CD4-positive, alpha-beta memory T cell (primary cell): ENCODE measurements around the gene RPRD2. TPM values are rescaled to one million over a fixed set of nuclear protein-coding genes. Genes with fewer than 3 reads are reported as not detected.
A peak's percentile ranks its signal among the peaks of the same experiment; 100 is the strongest.

ENCODE experiments used
- CTCF ChIA-PET: fragments of 350-600 bp; sonication (Branson Sonifier 250); formaldehyde crosslinking; loops from one replicate; lab custom pipeline; 2021; ENCODE audit warnings: inconsistent platforms; ENCODE audit not compliant: partially characterized antibody; lab: Charles Lee
- POLR2A ChIA-PET: fragments of 350-600 bp; sonication (Branson Sonifier 250); formaldehyde crosslinking; loops from one replicate; lab custom pipeline; 2021; ENCODE audit not compliant: partially characterized antibody; lab: Charles Lee
- DNase-seq, 5 donors: peaks; one replicate each; pipeline versions ENCODE4 v3.0.0 to v3.0.0-alpha.2; 2020 to 2022; ENCODE audit warnings: mixed read lengths in 1 of 5
- H3K27ac ChIP-seq: one replicate; pipeline ENCODE4 v1.7.0; 2013; ENCODE audit warnings: low read depth, low read length
- H3K27me3 ChIP-seq: 2 replicates; pipeline ENCODE4 v1.7.0; 2013; ENCODE audit warnings: mild to moderate bottlenecking, low read length, moderate library complexity; ENCODE audit not compliant: insufficient read depth
- H3K36me3 ChIP-seq: 2 replicates; pipeline ENCODE4 v1.7.0; 2013; ENCODE audit warnings: mild to moderate bottlenecking, low read length, moderate library complexity; ENCODE audit not compliant: insufficient read depth
- H3K4me1 ChIP-seq: 2 replicates; pipeline ENCODE4 v1.7.0; 2013; ENCODE audit warnings: mild to moderate bottlenecking, low read length, moderate library complexity; ENCODE audit not compliant: insufficient read depth
- H3K4me3 ChIP-seq, 2 donors: one replicate each; pipeline ENCODE4 v1.7.0; 2013; ENCODE audit warnings: low read length in 2 of 2, mild to moderate bottlenecking in 1 of 2
- H3K9me3 ChIP-seq, 2 donors: one replicate each; pipeline ENCODE4 v1.7.0; 2013; ENCODE audit warnings: low read length in 2 of 2, control low read depth in 1 of 2; ENCODE audit not compliant: control insufficient read depth in 1 of 2
- H3K27ac Mint-ChIP-seq, 7 donors: one replicate each; pipeline ENCODE4 v1.8.0; 2020 to 2021; ENCODE audit warnings: mixed read lengths in 7 of 7, mild to moderate bottlenecking in 6 of 7, inconsistent platforms in 3 of 7, moderate library complexity in 3 of 7
- H3K27me3 Mint-ChIP-seq, 2 donors: one replicate each; pipeline ENCODE4 v1.8.0; 2020 to 2021; ENCODE audit warnings: mixed read lengths in 2 of 2
- H3K36me3 Mint-ChIP-seq, 2 donors: one replicate each; pipeline ENCODE4 v1.8.0; 2020 to 2021; ENCODE audit warnings: mixed read lengths in 2 of 2, inconsistent platforms in 1 of 2, mild to moderate bottlenecking in 1 of 2
- H3K4me1 Mint-ChIP-seq, 4 donors: one replicate each; pipeline ENCODE4 v1.8.0; 2020 to 2021; ENCODE audit warnings: mixed read lengths in 4 of 4, mild to moderate bottlenecking in 1 of 4
- H3K4me3 Mint-ChIP-seq, 8 donors: one replicate each; pipeline ENCODE4 v1.8.0; 2020 to 2021; ENCODE audit warnings: mixed read lengths in 8 of 8, mild to moderate bottlenecking in 7 of 8, moderate library complexity in 6 of 8, inconsistent platforms in 3 of 8
- H3K9me3 Mint-ChIP-seq, 8 donors: one replicate each; pipeline ENCODE4 v1.8.0; 2020 to 2021; ENCODE audit warnings: mixed read lengths in 8 of 8, mild to moderate bottlenecking in 5 of 8, inconsistent platforms in 3 of 8, moderate library complexity in 1 of 8
- intact Hi-C: fragments of 100-400 bp; cut with micrococcal nuclease; formaldehyde crosslinking; loops from one replicate; pipeline ENCODE4 v1.15.1; 2023
- polyA plus RNA-seq, 2 donors: library from polyadenylated mRNA; unstranded; fragments of 300-500 nt; fragmentation: Illumina TruSeq; gene quantifications; one replicate each; pipeline ENCODE4 v1.2.3, GENCODE V29; 2021
- total RNA-seq, 2 experiments: library from RNA; stranded (reverse); gene quantifications; one replicate each; pipeline ENCODE4 v1.2.3, GENCODE V29; 2021

The RPRD2 gene
- total and polyA plus RNA-seq, 4 experiments from 2014 or later: 10.1 to 61.0 (median 48.6) TPM

- H3K36me3 Mint-ChIP-seq: peaks cover 2 to 19% of the 10 kb centered on the region in 2 donors
- no peaks in the 10 kb centered on the region for H3K27me3 Mint-ChIP-seq
- no peaks in the 10 kb centered on the region for H3K9me3 ChIP-seq
- peak overlapping the region in 5 of 7 donors; percentile 29 to 77 (median 73) for H3K27ac Mint-ChIP-seq
- ChIA-PET CTCF (no interaction called here), POLR2A (interaction anchor here (0.8 kb wide), 1 partner anchor 11 kb away, joined by 6 read pairs; no protein-coding TSS in a partner anchor)
- no peak overlapping the region for H3K4me3 ChIP-seq
- H3K4me1 ChIP-seq: no peaks in the 10 kb centered on the region
- H3K27me3 ChIP-seq: no peaks in the 10 kb centered on the region
- peaks cover 0 to 6% (median 0%) of the 10 kb centered on the region in 4 donors for H3K4me1 Mint-ChIP-seq
- no peaks in the 10 kb centered on the region for H3K9me3 Mint-ChIP-seq
- no peak overlapping the region for H3K4me3 Mint-ChIP-seq
- peaks cover 9% of the 10 kb centered on the region for H3K36me3 ChIP-seq
- intact Hi-C loops: no loop called here
- DNase-seq: no peak
- H3K27ac ChIP-seq: no peak overlapping the region
Observed at GRCh38 chr1:150477320-150477719, 113.4 kb downstream of the RPRD2 start.

GRCh38 chr1:150477733-150478132, 113.8 kb downstream of the RPRD2 start:
- H3K27me3 ChIP-seq: no peaks in the 10 kb centered on the region
- no peaks in the 10 kb centered on the region for H3K9me3 Mint-ChIP-seq
- peaks cover 0 to 6% (median 0%) of the 10 kb centered on the region in 4 donors for H3K4me1 Mint-ChIP-seq
- ChIA-PET CTCF (no interaction called here), POLR2A (interaction anchor here (0.8 kb wide), 1 partner anchor 10 kb away, joined by 6 read pairs; no protein-coding TSS in a partner anchor)
- no peak overlapping the region for H3K4me3 Mint-ChIP-seq
- H3K36me3 ChIP-seq: peaks cover 5% of the 10 kb centered on the region
- H3K4me3 ChIP-seq: no peak overlapping the region
- peak overlapping the region in 5 of 7 donors; percentile 5 to 77 (median 73) for H3K27ac Mint-ChIP-seq
- H3K36me3 Mint-ChIP-seq: peaks cover 0 to 15% of the 10 kb centered on the region in 2 donors
- no peaks in the 10 kb centered on the region for H3K4me1 ChIP-seq
- no peaks in the 10 kb centered on the region for H3K9me3 ChIP-seq
- no peak for DNase-seq
- no peaks in the 10 kb centered on the region for H3K27me3 Mint-ChIP-seq
- intact Hi-C loops: no loop called here
- no peak overlapping the region for H3K27ac ChIP-seq

- Histone ChIP-seq H3K27ac (no peak overlapping the region), H3K4me1 (no peaks in the 10 kb centered on the region), H3K9me3 (no peaks in the 10 kb centered on the region), H3K27me3 (no peaks in the 10 kb centered on the region), H3K4me3 (no peak overlapping the region), H3K36me3 (no peaks in the 10 kb centered on the region)
- H3K9me3 Mint-ChIP-seq: no peaks in the 10 kb centered on the region
- H3K27ac Mint-ChIP-seq: no peak overlapping the region
- no peak for DNase-seq
- ChIA-PET CTCF (no interaction called here), POLR2A (interaction anchor here (0.6 kb wide), 1 partner anchor 29 kb away, joined by 4 read pairs; the partner anchor contains the start of gene ECM1)
- H3K4me1 Mint-ChIP-seq: peaks cover 0 to 4% (median 0%) of the 10 kb centered on the region in 4 donors
- no peak overlapping the region for H3K4me3 Mint-ChIP-seq
- peaks cover 0 to under 1% of the 10 kb centered on the region in 2 donors for H3K36me3 Mint-ChIP-seq
- H3K27me3 Mint-ChIP-seq: no peaks in the 10 kb centered on the region
- intact Hi-C loops: no loop called here
Observed at GRCh38 chr1:150479370-150479769, 115.4 kb downstream of the RPRD2 start.

GRCh38 chr1:150479927-150480352, 116.0 kb downstream of the RPRD2 start:
- no peak overlapping the region for H3K4me3 Mint-ChIP-seq
- H3K4me3 ChIP-seq: no peak overlapping the region
- H3K27me3 Mint-ChIP-seq: no peaks in the 10 kb centered on the region
- no peaks in the 10 kb centered on the region for H3K9me3 Mint-ChIP-seq
- H3K36me3 Mint-ChIP-seq: no peaks in the 10 kb centered on the region
- peak overlapping the region in 4 of 7 donors; percentile 22 to 62 (median 44) for H3K27ac Mint-ChIP-seq
- no peaks in the 10 kb centered on the region for H3K9me3 ChIP-seq
- H3K36me3 ChIP-seq: no peaks in the 10 kb centered on the region
- peaks cover 0 to 5% (median 0%) of the 10 kb centered on the region in 4 donors for H3K4me1 Mint-ChIP-seq
- intact Hi-C loops: loop anchor here (10.0 kb wide), 1 partner anchor 115 kb away; the partner anchor contains the start of gene RPRD2
- ChIA-PET CTCF (no interaction called here), POLR2A (interaction anchor here (0.6 to 0.9 kb wide), 2 partner anchors 28 to 37 kb away, joined by 3 to 4 read pairs; partner anchors contain the start of gene ECM1)
- H3K4me1 ChIP-seq: no peaks in the 10 kb centered on the region
- H3K27me3 ChIP-seq: no peaks in the 10 kb centered on the region
- no peak overlapping the region for H3K27ac ChIP-seq
- DNase-seq: no peak

- CTCF ChIA-PET: no interaction called here
Observed at GRCh38 chr1:150484431-150484830, 120.5 kb downstream of the RPRD2 start.

GRCh38 chr1:150484861-150485260, 120.9 kb downstream of the RPRD2 start:
- Histone ChIP-seq H3K4me3 (no peak overlapping the region), H3K36me3 (no peaks in the 10 kb centered on the region), H3K4me1 (peaks cover 13% of the 10 kb centered on the region), H3K9me3 (no peaks in the 10 kb centered on the region), H3K27ac (no peak overlapping the region), H3K27me3 (no peaks in the 10 kb centered on the region)
- Mint-ChIP-seq H3K4me3 (peak overlapping the region in 2 of 8 donors; percentile 3 to 30), H3K27me3 (no peaks in the 10 kb centered on the region), H3K27ac (peak overlapping the region in 5 of 7 donors; percentile 10 to 59 (median 32)), H3K9me3 (no peaks in the 10 kb centered on the region), H3K4me1 (peaks cover 9 to 26% (median 19%) of the 10 kb centered on the region in 4 donors), H3K36me3 (peaks cover 9 to 12% of the 10 kb centered on the region in 2 donors)
- ChIA-PET CTCF (no interaction called here), POLR2A (no interaction called here)
- DNase-seq: no peak
- intact Hi-C loops: loop anchor here (5.0 to 10.0 kb wide), 2 partner anchors 120 to 142 kb away; partner anchors contain the start of genes ENSA and RPRD2

More at GRCh38 chr1:150484431-150484830, 120.5 kb downstream of the RPRD2 start:
- H3K4me1 Mint-ChIP-seq: peaks cover 11 to 25% (median 19%) of the 10 kb centered on the region in 4 donors
- POLR2A ChIA-PET: no interaction called here
- DNase-seq: no peak
- no peaks in the 10 kb centered on the region for H3K27me3 Mint-ChIP-seq
- intact Hi-C loops: loop anchor here (10.0 kb wide), 1 partner anchor 120 kb away; the partner anchor contains the start of gene RPRD2
- H3K27ac Mint-ChIP-seq: no peak overlapping the region
- Histone ChIP-seq H3K27me3 (no peaks in the 10 kb centered on the region), H3K27ac (no peak overlapping the region), H3K4me3 (no peak overlapping the region), H3K36me3 (no peaks in the 10 kb centered on the region), H3K9me3 (no peaks in the 10 kb centered on the region), H3K4me1 (peaks cover 13% of the 10 kb centered on the region)
- H3K4me3 Mint-ChIP-seq: no peak overlapping the region
- no peaks in the 10 kb centered on the region for H3K9me3 Mint-ChIP-seq
- peaks cover 8 to 12% of the 10 kb centered on the region in 2 donors for H3K36me3 Mint-ChIP-seq

GRCh38 chr1:150486966-150487762, 123.2 kb downstream of the RPRD2 start, which contains the start of gene TARS2:
TARS2 (plus strand) TSS chr1:150487419; CDS start chr1:150487451, 32 bp downstream.
- Mint-ChIP-seq H3K27me3 (no peaks in the 10 kb centered on the region), H3K9me3 (no peaks in the 10 kb centered on the region), H3K4me3 (peak within 1 kb of the TSS; percentile 94 to 100 (median 98)), H3K27ac (peak within 1 kb of the TSS; percentile 72 to 100 (median 99)), H3K36me3 (peaks cover 26 to 28% of the 10 kb centered on the region in 2 donors), H3K4me1 (peaks cover 9 to 26% (median 20%) of the 10 kb centered on the region in 4 donors)
- intact Hi-C loops: loop anchor here (1.0 to 10.0 kb wide), 3 partner anchors 28 to 140 kb away; partner anchors contain the start of genes ENSA, FALEC and RPRD2
- Histone ChIP-seq H3K27ac (peak within 1 kb of the TSS; percentile 77), H3K4me1 (peaks cover 13% of the 10 kb centered on the region), H3K36me3 (peaks cover 12% of the 10 kb centered on the region), H3K27me3 (no peaks in the 10 kb centered on the region), H3K9me3 (no peaks in the 10 kb centered on the region), H3K4me3 (peak within 1 kb of the TSS; percentile 78 to 83)
- DNase-seq: peak; percentile 95 to 96 (median 96)
- POLR2A ChIA-PET: interaction anchor here (0.6 to 2.3 kb wide), 28 partner anchors 9 to 600 kb away, joined by 3 to 31 read pairs (median 3); partner anchors contain the start of genes ANP32E, APH1A, ENSA and FALEC
- CTCF ChIA-PET: interaction anchor here (1.1 to 1.6 kb wide), 2 partner anchors 73 to 74 kb away, joined by 3 to 8 read pairs; no protein-coding TSS in a partner anchor
